ENCODE measurements around the gene MEGF8.
"Not testable (repeated sequence)": the region's sequence is repeated elsewhere in the genome, so short reads cannot be mapped to it uniquely, and the experiment has no call there.

MEGF8 gene

DNA sequence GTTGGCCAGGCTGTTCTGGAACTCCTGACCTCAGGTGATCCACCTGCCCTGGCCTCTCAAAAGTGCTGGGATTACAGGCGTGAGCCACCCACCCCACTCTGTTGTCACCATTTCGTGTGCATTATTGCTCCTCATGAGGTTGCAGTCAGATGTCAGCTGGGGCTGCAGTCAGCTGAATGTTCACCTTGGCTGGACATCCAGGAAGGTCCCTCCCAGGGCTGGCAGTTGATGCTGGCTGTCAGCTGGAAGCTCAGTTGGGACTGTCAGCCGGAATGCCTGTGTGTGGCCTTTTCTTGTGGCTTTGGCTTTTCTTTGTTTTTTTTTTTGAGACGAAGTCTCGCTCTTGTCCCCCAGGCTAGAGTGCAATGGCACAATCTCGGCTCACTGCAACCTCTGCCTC, 6.6 kb downstream of the MEGF8 start:
- DNase-seq = no peak

DNA sequence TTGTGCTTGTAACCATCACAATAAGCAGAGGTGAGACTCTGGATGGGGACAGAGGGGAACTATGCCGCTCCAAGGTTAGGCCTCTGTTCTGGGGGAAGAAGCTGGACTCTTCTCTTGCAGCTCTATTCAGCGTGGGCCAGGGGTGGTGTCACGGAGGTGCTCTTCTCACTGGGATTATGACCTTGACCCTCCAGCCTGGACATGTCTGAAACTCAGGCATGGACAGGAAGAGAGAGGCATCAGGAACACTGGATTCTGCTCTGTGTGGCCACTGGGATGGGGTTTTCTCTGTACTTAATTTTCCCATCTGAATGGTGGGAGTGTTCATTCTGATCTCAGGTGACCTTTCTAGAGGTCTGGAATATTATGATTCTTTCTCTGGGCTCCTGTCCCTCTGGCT, 7.6 kb downstream of the MEGF8 start:
- no peak for DNase-seq

DNA sequence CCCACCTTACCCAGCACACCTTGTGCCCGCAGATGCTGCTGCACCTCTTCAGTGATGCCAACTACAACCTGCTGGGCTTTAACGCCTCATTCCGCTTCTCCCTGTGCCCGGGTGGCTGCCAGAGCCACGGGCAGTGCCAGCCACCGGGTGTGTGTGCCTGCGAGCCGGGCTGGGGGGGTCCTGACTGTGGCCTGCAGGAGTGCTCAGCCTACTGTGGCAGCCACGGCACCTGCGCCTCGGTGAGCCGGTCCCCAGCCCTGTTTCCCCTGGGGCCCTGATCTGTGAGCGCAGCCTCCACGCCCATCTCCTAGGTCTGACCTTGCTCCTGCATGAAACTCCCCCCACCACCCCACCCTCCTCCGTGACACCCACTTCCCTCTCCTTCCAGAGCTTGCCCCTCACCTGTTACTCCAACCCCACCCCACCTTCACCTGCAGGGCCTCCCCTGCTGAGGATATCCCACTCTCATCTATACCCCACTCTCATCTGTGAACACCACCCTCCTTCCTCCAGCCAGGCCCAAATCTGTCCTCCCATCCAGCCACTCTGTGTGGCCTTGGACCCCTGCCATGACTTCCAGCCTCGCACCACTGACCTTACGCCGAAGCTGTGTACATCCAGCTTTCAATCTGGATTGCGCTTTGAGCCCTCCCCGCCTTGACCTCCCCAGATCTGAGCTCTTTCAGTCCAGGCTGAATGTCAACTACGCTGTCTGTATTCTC, 8.7 kb downstream of the MEGF8 start:
- no peak for DNase-seq

DNA sequence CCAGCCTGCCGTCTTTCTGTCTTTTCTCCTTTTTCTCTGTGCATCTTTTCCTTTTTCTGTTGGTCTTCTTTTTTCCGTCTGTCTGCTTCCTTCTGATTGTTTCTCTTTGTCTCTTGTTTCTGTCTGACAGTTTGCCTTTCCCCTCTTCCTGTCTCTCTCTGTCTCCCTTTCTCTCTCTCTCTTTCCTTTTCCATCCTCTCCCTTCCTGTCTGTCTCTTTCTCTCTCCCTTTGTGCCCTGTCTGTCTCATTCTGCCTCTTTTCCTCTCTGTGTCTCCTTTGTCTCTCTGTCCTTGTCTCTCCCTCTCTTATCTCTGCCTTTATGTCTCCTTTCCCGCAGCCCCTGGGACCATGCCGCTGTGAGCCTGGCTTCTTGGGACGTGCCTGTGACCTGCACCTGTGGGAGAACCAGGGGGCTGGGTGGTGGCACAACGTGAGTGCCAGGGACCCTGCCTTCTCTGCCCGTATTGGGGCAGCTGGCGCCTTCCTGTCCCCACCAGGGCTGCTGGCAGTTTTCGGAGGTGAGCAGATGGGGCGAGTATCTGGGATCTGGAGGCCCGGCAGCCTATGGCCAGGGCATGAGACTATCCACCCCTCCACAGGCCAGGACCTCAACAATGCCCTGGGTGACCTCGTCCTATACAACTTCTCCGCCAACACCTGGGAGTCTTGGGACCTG, 9.4 kb downstream of the MEGF8 start:
- DNase-seq = no peak

DNA sequence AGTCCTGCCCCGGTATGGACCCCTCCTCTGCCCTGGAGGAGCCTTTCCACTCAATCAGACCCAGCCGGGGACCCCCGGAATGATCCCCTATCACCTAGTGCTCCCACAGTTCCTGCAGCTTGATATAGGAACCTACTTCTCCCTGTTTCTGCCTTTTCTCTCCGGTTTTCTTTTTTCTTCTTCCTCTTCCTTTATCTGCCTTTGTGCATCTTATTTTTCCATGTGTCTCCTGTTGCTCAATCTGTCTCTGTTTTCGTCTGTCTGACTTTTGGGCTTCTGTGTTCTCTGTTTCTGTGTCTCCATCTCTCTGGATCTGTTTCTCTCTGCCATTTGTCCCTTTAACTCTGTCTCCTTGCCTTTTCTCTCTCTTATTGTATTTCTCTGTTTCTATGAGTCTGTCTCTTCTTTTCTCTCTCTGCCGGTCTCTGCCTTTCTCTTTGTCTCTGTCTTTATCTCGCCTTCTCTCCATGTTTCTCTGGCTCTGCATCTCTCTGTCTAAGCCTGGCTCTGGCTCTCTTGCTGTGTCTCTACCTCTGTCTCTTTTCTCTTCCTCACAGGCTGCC, 10.0 kb downstream of the MEGF8 start:
- no peak for DNase-seq

DNA sequence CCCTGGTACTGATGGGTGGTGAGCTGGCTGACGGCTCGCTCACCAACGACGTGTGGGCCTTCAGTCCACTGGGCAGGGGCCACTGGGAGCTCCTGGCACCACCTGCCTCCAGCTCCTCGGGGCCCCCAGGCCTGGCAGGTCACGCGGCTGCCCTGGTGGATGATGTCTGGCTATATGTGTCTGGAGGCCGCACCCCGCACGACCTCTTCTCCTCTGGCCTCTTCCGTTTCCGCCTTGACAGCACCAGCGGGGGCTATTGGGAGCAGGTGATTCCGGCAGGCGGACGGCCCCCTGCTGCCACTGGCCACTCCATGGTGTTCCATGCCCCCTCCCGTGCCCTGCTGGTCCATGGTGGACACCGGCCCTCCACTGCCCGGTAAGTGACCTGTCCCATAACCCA, 10.5 kb downstream of the MEGF8 start:
- no peak for DNase-seq

DNA sequence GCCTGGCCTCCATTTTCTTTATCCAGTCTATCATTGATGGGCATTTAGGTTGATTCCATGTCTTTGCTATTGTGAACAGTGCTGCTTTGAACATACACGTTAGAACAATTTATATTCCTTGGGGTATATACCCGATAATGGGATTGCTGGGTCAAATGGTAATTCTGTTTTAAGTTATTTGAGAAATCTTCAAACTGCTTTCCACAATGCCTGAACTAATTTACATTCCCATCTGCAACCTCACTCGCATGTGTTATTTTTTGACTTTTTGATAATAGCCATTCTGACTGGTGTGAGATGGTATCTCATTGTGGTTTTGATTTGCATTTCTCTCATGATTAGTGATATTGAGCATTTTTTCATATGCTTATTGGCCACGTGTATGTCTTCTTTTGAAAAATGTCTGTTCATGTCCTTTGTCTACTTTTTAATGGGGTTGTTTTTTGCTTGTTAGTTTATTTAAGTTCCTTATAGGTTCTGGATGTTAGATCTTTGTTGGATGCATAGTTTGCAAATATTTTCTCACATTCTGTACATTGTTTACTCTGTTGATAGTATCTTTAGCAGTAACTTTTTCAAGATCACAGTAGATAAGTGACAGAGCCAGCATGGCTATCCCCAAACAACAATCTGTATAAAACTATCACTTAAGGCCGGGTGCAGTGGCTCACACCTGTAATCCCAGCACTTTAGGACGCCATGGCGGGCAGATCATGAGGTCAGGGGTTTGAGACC, 13.9 kb downstream of the MEGF8 start:
- DNase-seq = not testable (repeated sequence)

DNA sequence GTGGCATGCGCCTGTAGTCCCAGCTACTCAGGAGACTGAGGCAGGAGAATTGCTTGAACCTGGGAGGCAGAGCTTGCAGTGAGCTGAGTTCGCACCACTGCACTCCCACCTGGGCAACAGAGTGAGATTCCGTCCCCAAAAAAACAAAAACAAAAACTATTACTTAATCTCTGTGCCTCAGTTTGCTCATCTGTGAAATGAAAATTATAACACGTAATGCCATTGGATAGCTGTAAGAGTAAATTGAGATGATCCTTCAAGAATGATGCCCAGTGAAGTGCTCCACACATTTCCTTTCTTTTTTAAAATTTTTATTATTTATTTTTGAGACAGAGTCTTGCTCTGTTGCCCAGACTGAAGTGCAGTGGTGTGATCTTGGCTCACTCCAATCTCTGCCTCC, 14.5 kb downstream of the MEGF8 start:
- not testable (repeated sequence) for DNase-seq

DNA sequence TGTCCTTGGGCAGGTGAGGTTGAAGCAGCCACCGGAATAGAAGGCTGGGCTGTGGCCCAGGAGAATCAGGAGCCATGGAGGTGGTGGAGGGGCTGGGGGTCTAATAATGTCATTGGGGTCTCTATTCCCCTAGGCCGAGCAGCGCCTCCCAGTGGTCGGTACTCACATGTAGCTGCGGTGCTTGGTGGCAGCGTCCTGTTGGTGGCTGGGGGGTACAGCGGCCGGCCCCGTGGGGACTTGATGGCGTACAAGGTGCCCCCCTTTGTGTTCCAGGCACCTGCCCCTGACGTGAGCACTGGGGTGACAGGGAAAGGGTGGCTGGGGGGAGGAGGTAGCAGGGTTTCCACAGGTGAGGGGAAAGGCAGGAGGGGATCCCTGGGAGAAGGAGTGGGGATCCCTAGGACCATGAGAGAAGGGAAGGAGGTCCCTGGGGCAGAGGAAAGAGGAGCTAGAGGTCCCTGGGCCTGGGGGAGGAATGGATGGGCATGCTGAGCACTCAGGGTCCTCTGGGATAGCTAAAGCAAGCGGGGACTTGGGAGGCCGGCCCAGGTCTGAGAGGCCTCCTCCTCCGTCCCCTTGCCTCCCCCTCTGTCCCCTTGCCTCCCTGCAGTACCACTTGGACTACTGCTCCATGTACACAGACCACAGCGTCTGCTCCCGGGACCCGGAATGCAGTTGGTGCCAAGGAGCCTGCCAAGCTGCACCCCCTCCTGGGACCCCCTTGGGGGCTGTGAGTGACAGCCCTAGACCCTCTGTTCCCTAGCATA, 18.1 kb downstream of the MEGF8 start:
- DNase-seq = no peak

DNA sequence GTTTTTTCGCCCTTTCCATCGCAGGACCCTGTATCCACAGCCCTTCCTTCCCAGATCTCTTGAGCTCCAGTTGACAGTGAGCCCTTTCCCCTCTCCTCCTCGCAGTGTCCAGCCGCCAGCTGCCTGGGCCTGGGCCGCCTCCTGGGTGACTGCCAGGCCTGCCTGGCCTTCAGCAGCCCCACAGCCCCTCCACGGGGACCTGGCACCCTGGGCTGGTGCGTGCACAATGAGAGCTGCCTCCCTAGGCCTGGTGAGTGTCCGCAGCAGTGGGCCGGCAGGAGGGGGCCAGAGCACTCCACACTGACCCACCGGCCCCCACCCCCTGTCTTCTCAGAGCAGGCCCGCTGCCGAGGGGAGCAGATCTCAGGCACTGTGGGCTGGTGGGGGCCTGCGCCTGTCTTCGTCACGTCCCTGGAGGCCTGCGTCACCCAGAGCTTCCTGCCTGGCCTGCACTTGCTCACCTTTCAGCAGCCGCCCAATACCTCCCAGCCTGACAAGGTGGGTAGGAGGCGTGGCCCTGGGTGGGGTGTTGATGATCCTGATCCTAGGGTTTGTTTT, 19.0 kb downstream of the MEGF8 start:
- DNase-seq = no peak

DNA sequence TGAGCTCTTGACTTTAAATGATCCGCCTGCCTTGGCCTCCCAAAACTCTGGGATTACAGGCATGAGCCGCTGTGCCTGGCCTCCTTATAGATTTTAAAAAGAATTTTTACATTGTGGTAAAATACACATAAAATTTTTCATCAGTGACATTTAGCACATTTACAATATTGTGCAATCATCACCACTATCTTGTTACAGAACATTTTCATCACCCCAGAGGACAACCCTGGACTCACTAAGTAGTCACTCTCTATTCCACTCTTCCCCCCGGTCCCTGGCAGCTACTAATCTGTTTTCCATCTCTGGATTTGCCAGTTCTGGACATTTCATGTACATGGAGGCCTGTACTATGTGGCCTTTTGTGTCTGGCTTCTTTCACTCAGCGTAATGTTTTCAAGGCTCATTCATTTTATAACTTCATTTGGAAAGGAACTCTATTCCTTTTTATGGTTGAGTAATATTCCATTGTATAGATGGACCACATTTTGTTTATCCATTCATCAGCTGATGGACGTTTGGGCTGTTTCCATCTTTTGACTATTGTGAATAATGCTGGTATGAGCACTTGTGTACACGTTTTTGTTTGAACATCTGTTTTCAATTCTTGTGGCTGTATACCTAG, 19.9 kb downstream of the MEGF8 start:
- DNase-seq = no peak

DNA sequence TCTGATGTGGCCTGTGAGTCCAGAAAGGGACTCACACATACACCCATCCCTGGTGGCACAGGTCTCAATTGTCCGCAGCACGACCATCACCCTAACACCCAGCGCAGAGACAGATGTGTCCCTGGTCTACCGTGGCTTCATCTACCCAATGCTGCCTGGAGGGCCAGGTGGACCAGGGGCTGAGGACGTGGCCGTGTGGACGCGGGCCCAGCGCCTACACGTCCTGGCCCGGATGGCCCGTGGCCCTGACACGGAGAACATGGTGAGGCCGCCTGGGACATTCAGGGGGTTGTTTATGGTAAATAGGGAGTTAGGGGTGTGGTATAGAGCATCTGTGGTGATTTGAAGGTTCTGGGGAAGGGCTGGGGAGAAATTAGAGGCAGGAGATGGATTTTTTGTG, 22.8 kb downstream of the MEGF8 start:
- no peak for DNase-seq

DNA sequence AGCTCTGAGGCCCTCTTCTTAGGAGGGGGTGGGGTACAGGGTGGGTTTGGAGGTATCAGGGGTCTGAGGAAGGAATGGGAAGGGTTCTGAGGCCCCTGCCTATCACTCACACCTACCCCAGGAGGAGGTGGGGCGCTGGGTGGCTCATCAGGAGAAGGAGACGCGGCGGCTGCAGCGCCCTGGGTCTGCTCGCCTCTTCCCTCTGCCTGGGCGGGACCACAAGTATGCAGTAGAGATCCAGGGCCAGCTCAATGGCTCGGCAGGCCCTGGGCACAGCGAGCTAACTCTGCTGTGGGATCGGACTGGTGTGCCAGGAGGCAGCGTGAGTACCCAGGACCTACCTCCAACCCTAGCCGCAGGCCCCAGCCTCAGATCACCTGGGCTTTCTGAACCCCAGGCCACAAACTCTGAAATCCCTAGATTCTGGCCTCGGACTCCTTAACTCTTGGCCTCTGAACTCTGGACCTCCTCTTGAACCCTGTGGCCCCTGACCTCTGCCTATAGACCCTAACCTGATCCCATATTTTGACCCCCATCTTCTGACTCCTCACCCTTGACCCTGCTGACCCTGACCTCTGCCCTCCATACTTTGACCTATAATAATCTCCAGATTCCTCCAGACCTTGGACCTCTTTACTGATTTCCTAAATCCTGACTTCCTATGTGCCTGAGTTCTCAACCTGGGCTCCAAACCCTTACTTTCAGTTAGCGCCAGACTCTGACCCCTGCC, 24.1 kb downstream of the MEGF8 start:
- no peak for DNase-seq

DNA sequence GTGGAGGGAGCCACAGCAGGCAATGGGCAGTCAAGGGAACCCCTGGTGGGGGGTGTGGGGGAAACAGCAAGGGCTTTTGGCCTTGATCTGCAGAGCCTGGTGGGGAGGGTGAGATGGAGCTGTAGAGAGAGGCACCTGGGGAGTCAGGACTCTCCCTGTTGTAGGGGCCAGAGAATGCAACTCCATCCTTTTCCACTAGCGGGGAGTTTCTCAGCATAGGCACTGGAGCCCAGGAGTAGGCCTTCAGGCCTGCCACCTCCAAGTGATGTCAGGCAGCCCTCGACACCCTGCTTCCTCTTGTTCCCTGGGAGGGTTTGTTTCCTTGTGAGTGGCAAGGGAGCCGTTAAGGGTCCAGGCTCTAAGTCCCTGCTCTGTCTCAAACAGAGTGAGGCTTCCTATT, 25.0 kb downstream of the MEGF8 start:
- DNase-seq = no peak

DNA sequence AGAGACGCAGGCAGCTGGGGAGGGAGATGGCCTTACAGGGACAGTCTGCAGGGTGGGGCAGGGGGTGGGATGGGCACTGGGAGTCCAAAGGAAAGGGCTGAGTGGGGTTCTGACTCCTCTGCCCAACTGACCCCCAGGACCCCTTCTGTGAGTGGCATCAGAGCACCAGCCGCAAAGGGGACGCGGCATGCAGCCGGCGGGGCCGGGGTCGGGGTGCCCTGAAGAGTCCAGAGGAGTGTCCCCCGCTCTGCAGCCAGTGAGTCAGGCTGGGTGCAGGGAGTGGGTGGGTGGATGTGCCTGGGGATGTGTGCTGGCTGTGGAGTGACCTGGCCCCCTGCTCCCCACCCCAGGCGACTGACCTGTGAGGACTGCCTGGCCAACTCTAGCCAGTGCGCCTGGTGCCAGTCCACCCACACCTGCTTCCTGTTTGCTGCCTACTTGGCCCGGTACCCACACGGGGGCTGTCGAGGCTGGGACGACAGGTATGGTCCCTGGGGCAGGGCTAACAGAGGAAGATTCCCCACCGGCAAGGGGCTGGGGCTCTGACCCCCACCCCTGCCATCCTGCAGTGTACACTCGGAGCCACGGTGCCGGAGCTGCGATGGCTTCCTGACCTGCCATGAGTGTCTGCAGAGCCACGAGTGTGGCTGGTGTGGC, 25.8 kb downstream of the MEGF8 start:
- DNase-seq = no peak

DNA sequence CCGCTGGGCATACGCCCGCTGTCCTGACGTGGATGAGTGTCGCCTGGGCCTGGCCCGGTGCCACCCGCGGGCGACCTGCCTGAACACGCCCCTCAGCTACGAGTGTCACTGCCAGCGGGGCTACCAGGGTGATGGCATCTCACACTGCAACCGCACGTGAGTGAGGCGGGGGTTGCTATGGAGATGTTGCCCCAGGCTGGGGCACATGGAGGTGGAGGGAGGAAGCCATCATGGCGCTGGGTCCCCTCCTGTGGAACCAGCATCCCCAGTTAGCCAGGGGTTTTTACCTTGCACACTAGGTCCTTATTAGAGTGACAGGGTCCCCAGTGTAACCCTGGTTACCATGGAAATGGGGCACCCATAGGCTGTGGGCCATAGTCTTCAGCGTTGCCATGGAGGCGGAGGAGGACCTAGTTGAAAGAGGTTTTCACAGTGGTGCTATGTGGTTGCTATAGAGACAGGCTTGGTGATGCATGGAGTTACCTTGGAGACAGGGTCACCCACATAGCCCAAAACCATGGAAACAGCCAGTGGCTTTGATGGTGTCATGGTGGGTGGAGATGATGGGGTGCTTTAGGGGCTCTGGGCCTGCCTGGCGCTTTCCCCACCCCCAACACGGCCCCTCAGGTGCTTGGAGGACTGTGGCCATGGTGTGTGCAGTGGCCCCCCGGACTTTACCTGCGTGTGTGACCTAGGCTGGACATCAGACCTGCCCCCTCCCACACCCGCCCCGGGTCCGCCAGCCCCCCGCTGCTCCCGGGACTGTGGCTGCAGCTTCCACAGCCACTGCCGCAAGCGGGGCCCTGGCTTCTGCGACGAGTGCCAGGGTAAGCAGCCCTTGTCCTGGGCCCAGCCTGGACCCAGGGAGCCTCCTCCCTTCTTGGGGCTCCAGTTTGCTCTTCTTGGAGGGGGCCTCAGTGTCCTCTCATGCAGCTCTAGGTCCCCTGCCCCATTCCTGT, 27.1 kb downstream of the MEGF8 start:
- no peak for DNase-seq

DNA sequence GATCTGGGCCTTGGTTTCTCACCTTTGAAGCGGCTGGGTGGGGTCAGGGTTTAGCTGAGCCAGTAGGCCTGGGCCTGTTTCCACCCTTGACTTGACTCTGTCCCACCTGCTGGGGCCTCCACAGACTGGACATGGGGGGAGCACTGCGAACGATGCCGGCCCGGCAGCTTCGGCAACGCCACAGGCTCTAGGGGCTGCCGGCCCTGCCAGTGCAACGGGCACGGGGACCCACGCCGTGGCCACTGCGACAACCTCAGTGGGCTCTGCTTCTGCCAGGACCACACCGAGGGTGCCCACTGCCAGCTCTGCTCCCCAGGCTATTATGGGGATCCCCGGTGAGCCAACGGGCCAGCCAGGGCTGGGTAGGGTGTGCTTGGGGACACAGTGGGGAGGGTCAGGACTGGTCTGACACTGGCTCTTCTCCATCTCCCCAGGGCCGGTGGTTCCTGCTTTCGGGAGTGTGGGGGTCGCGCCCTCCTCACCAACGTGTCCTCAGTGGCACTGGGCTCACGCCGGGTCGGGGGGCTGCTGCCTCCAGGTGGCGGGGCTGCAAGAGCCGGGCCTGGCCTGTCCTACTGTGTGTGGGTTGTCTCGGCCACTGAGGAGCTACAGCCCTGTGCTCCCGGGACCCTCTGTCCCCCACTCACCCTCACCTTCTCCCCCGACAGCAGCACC, 28.0 kb downstream of the MEGF8 start:
- no peak for DNase-seq

DNA sequence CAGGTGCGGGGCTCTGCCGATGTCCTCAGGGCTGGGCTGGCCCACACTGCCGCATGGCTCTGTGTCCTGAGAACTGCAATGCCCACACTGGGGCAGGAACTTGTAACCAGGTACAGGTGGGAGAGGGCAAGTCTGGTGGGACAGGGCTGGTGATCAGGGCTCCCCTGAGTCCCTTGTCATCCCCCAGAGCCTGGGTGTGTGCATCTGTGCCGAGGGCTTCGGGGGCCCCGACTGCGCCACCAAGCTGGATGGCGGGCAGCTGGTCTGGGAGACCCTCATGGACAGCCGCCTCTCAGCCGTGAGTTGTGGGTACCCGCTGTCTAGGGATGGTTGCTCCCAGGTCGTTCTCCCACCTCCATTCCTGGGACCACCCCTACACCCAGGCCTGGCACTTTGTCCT, 30.5 kb downstream of the MEGF8 start:
- no peak for DNase-seq

DNA sequence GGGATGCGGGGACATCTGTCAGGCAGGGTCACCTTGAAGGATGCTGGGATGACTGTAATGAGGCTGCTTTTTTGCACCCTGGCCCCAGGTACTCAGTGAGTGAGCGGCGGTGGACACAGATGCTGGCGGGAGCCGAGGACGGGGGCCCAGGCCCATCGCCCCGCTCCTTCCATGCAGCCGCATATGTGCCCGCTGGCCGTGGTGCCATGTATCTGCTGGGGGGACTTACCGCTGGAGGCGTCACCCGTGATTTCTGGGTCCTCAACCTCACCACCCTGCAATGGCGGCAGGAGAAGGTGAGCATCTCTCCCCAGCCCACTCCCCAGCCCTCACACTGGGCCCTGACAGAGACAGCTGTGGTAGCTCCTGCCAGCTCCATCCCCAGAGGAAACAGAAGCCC, 31.3 kb downstream of the MEGF8 start:
- no peak for DNase-seq

Data from effector CD4-positive, alpha-beta T cell (primary cell).